Tibial nerve (tissue), 4 donors: ENCODE data around the gene TMEM126B. TPM values are rescaled to one million over a fixed set of nuclear protein-coding genes. Genes with fewer than 3 reads are reported as not detected.

ENCODE experiments used
- DNase-seq, 2 donors: peaks; one replicate each; pipeline ENCODE4 v3.0.0-alpha.2; 2019; ENCODE audit warnings: low spot score in 2 of 2
- H3K27ac ChIP-seq, 4 donors: fragments of 200-600 bp; sonication (generic) in 3 of 4; one replicate each; pipeline ENCODE4 v1.5.1; 2017 to 2019; ENCODE audit warnings: mild to moderate bottlenecking in 1 of 4
- H3K27me3 ChIP-seq, 2 donors: fragments of 200-600 bp; sonication (generic) in 1 of 2; one replicate each; pipeline versions ENCODE4 v1.5.1 to v1.6.0; 2017 to 2019
- H3K36me3 ChIP-seq, 3 donors: fragments of 200-600 bp; sonication (generic); one replicate each; pipeline ENCODE4 v1.5.1; 2018 to 2019
- H3K4me1 ChIP-seq, 4 donors: fragments of 200-600 bp; sonication (generic) in 3 of 4; one replicate each; pipeline ENCODE4 v1.5.1; 2017 to 2019
- H3K4me3 ChIP-seq, 4 donors: fragments of 200-600 bp; sonication (generic) in 3 of 4; one replicate each; pipeline ENCODE4 v1.5.1; 2017 to 2019; ENCODE audit warnings: mild to moderate bottlenecking in 1 of 4, moderate library complexity in 1 of 4
- H3K9me3 ChIP-seq, 4 donors: fragments of 200-600 bp; sonication (generic) in 3 of 4; one replicate each; pipeline ENCODE4 v1.5.1; 2017 to 2019
- CTCF ChIP-seq, 5 experiments: fragments of 200-600 bp in 3 of 5; fragments of 450-650 bp in 2 of 5; sonication (generic) in 3 of 5; IDR thresholded peaks; one replicate each; pipeline ENCODE4 v1.5.1; 2016 to 2019; ENCODE audit warnings: antibody characterized with exemption in 5 of 5, mild to moderate bottlenecking in 3 of 5, moderate library complexity in 2 of 5
- EP300 ChIP-seq, 2 donors: sonication (generic); formaldehyde crosslinking; IDR thresholded peaks; one replicate each; pipeline ENCODE4 v1.6.1; 2017; ENCODE audit warnings: antibody characterized with exemption in 2 of 2, mild to moderate bottlenecking in 1 of 2
- POLR2A ChIP-seq, 2 donors: fragments of 450-650 bp; IDR thresholded peaks; one replicate each; pipeline ENCODE4 v1.6.1; 2017; ENCODE audit warnings: antibody characterized with exemption in 2 of 2, mild to moderate bottlenecking in 2 of 2, moderate library complexity in 2 of 2
- WGBS, 2 donors: methylation state at CpG; one replicate each; pipeline ENCODE4 v1.1.5; 2018; 5-methylcytosine and 5-hydroxymethylcytosine counted together
- total RNA-seq, 4 donors: library from RNA; depleted of rRNA; stranded (reverse); fragments of >200 nt; gene quantifications; one replicate each; pipeline ENCODE4 v1.1.0, GENCODE V29; 2016

TMEM126B gene
- total RNA-seq, 4 donors from 2014 or later = 39.4 to 55.9 (median 46.4) TPM

- Histone ChIP-seq H3K9me3 (no peaks in the 10 kb centered on the region), H3K27me3 (no peaks in the 10 kb centered on the region), H3K4me1 (peaks cover 0 to 14% (median 1%) of the 10 kb centered on the region in 4 donors), H3K27ac (no peak overlapping the region), H3K36me3 (peaks cover 2 to 57% (median 3%) of the 10 kb centered on the region in 3 donors), H3K4me3 (no peak overlapping the region)
- DNase-seq = no peak
- TF ChIP-seq POLR2A (IDR thresholded peaks at IDR 0.05) = no peak
- TF ChIP-seq EP300 (IDR thresholded peaks at IDR 0.05) = no peak
- no peak for TF ChIP-seq CTCF (IDR thresholded peaks at IDR 0.05)
- 77 to 80% methylated on average over 3 of the region's 3 CpGs for WGBS, 2 donors
These were observed 6.4 kb downstream of the TMEM126B start for GRCh38 chr11:85634747-85635146.

GRCh38 chr11:85643191-85643614 is 14.8 kb downstream of the TMEM126B start:
- DNase-seq = no peak
- Histone ChIP-seq H3K9me3 (no peaks in the 10 kb centered on the region), H3K27ac (no peak overlapping the region), H3K36me3 (peaks cover 0 to under 1% (median 0%) of the 10 kb centered on the region in 3 donors), H3K4me3 (no peak overlapping the region), H3K4me1 (peaks cover 0 to 10% (median 8%) of the 10 kb centered on the region in 4 donors), H3K27me3 (no peaks in the 10 kb centered on the region)
- 46 to 52% methylated on average over 2 of the region's 2 CpGs for WGBS, 2 donors
- TF ChIP-seq EP300 (IDR thresholded peaks at IDR 0.05) = no peak
- TF ChIP-seq POLR2A (IDR thresholded peaks at IDR 0.05) = no peak
- no peak for TF ChIP-seq CTCF (IDR thresholded peaks at IDR 0.05)

DNA sequence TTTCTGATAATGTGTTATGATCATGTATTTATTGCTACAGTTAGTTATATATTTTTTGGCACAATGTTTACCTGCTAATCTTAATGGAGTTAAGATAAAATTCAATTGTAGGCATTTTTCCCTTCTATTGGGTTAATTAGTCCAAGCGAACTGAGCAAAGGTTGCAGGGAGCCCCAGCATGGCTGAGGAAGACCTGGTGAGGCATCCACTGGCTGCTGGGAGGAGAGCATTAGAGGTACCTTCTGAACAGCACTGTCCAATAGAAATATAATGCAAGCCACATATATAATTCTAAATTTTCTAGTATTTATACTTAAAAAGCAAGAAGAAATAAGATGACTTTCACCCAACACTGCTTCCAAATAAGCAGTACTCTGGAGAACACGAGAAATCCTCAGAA is 18.7 kb downstream of the TMEM126B start:
- Histone ChIP-seq H3K27me3 (no peaks in the 10 kb centered on the region), H3K36me3 (peaks cover 0 to 12% (median 0%) of the 10 kb centered on the region in 3 donors), H3K4me1 (peaks cover 0 to 30% (median 15%) of the 10 kb centered on the region in 4 donors), H3K4me3 (peak overlapping the region; percentile 49 to 82 (median 54)), H3K27ac (peak overlapping the region in 3 of 4 donors; percentile 84 to 88 (median 85)), H3K9me3 (no peaks in the 10 kb centered on the region)
- DNase-seq = no peak
- 32% methylated on average over 2 of the region's 2 CpGs for WGBS, 2 donors
- TF ChIP-seq CTCF (IDR thresholded peaks at IDR 0.05) = no peak
- no peak for TF ChIP-seq POLR2A (IDR thresholded peaks at IDR 0.05)
- TF ChIP-seq EP300 (IDR thresholded peaks at IDR 0.05) = no peak

DNA sequence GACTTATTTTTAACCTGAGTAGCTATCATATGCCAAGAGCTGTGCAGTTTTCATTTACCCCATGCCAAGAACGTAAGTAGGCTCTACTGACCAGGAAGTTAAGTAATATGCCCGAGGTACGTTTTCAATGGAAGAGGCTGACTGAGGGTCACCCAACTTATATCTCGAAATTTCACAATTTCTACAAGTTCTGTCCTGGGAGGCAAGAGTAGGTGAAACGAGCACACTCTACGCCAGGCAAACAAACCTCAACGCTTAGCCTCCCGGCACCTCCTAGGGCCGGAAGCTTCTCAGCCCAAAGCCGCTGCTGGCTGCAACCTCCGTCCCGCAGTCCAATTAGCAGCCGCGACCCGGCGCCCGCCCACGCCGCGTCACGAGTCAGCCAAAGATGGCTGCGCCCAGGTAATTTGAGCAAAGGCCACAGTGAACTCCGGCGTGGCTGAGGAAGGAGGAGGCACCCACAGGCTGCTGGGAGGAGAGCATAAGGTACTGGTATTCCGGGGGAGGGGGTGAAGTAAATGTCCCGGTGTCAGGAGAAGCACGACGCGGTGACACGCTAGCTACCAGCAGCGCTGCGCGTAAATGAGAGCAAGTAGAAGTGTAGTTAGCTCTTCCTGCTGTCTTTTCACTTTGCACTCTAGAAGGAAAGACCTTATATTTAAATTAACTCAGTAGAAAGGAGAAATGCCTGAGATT is 19.4 kb downstream of the TMEM126B start, which contains the start of gene TMEM126A:
Gene TMEM126A, plus strand, starts transcription at position 364 of the 696 bp plus-strand sequence. CDS start 2,289 bp downstream, outside the sequence.
- no peak for TF ChIP-seq CTCF (IDR thresholded peaks at IDR 0.05)
- TF ChIP-seq POLR2A (IDR thresholded peaks at IDR 0.05) = peak in 1 of 2 donors; percentile 63
- TF ChIP-seq EP300 (IDR thresholded peaks at IDR 0.05) = peak in 1 of 2 donors; percentile 90
- DNase-seq = peak; percentile 78 to 84
- WGBS, 2 donors = 0% methylated on average over 33 of the region's 33 CpGs
- H3K27me3 ChIP-seq = no peaks in the 10 kb centered on the region
- peak within 1 kb of the TSS; percentile 49 to 82 (median 54) for H3K4me3 ChIP-seq
- peak within 1 kb of the TSS; percentile 83 to 88 (median 84) for H3K27ac ChIP-seq
- no peaks in the 10 kb centered on the region for H3K9me3 ChIP-seq
- H3K36me3 ChIP-seq = peaks cover 0 to 15% (median 0%) of the 10 kb centered on the region in 3 donors
- peaks cover 0 to 30% (median 15%) of the 10 kb centered on the region in 4 donors for H3K4me1 ChIP-seq

- H3K4me3 ChIP-seq = no peak overlapping the region
- H3K4me1 ChIP-seq = peaks cover 0 to 32% (median 15%) of the 10 kb centered on the region in 4 donors
- no peak overlapping the region for H3K27ac ChIP-seq
- H3K36me3 ChIP-seq = peaks cover 0 to 44% (median 4%) of the 10 kb centered on the region in 3 donors
- no peak for TF ChIP-seq EP300 (IDR thresholded peaks at IDR 0.05)
- DNase-seq = no peak
- WGBS, 2 donors = 80 to 96% methylated on average over 1 of the region's 1 CpG
- H3K27me3 ChIP-seq = no peaks in the 10 kb centered on the region
- no peaks in the 10 kb centered on the region for H3K9me3 ChIP-seq
These were observed 22.7 kb downstream of the TMEM126B start for GRCh38 chr11:85651118-85651517.
